Measurements from ENCODE around the gene DENND2D.
"Not testable (repeated sequence)": the region's sequence is repeated elsewhere in the genome, so short reads cannot be mapped to it uniquely, and the experiment has no call there.

Gene DENND2D

DNA sequence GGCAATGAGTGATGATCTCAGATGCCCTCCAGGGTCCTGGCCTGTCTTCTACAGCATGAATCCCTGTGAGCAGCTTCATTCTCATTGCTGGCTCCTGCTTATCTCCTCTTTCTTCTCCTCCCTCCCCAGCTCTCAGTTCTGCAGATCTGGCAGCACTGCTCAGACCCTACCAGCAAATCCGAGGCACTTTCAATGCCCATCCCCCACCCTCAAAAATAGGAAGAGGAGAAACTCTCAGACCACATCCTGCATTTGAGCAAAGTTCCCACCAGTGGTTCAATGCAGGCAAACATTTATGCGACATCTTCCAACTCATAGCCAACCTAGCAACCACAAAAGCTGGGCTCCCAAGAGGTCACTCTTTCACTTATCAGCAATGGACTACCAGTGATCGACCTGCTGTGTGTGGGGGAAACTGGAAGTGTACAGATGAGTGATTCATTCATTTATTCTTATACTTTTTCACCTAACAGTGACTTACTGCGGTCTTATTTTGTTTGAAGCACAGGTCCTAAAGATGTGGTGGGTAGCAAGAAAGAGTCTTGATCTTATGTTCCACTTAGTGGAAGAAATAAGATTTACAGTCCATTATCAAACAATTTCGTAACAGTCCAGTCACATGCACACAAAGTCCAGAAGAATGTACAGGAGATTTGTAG, 21.3 kb upstream of the DENND2D start:
- no peak for DNase-seq (ENCODE audit: low read depth, low spot score)

DNA sequence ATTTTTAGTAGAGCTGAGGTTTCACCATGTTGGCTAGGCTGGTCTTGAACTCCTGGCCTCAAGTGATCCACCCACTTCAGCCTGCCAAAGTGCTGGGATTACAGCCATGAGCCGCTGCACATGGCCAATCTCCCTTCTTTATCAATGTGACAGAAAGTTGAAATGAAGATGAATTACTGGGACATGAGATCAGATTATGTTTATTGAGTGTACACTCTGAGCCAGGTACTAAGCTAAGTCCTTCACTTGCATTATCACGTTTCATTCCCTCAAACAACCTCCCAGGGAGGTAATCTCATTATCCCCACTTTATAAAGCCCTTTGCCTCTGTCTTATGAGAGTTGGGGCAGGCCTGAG, 20.8 kb upstream of the DENND2D start:
- no peak for DNase-seq (ENCODE audit: low read depth, low spot score)

DNA sequence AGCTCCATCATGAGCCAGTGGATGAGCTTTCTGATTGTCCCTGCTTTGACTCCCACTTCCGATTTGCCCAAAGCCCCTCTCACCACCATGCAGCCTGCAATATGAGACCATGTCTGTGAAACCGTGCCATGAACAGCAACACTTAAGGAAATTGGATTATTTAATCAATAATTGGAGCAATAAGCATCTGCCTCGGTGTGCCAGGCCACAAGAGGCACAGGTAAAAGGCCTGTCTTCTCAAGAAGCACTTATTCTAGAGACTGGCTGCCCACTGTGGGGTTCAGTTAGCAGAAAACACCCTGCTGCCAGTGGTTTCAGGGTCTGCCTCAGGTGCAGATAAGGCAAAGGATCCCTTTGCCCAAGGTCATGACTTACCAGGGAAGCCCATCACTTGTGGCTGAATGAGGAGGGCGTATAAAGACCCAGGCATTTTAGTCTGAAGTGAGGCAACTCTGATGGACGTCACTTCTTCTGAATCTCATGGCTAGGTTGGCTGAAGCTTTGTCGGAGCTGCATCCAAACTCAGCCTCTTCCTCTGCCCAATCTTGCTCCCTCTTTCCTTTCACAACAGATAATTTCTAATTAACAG, 19.9 kb upstream of the DENND2D start:
- no peak for DNase-seq (ENCODE audit: low read depth, low spot score)

DNA sequence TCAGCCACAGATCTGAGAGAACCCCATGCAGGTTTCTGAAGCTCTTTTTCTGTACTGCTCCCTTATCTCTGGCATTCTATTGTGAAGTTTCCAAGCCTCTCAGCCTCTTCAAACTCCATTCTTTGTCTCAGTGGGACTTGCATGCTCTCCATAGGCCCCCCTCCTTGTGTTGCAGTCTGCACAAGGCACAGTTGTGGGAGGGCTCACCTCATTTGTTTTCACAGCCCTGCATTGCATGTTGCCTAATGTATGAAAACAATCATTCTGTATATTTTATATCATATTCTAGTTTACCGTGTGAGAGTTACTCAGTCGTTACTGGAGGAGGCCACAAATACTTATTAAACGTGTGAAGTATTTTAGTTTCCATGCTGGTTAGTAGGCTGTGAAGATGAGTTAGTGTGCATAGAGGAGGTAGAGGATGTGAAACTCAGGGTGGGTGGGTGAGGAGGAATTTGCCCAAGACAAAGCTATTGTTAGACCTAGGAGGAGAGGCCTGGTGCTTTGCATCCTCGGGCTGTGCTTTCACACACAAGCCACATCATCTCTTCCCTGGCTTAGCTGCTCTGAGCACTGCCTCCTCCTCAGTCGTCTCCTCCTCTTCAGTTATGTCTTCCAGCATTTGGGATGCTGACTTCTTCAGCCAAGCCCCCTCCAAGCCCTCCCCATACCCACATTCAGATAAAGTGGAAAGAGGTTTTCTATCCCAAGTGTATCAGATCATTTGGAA, 19.3 kb upstream of the DENND2D start:
- no peak for DNase-seq (ENCODE audit: low read depth, low spot score)

DNA sequence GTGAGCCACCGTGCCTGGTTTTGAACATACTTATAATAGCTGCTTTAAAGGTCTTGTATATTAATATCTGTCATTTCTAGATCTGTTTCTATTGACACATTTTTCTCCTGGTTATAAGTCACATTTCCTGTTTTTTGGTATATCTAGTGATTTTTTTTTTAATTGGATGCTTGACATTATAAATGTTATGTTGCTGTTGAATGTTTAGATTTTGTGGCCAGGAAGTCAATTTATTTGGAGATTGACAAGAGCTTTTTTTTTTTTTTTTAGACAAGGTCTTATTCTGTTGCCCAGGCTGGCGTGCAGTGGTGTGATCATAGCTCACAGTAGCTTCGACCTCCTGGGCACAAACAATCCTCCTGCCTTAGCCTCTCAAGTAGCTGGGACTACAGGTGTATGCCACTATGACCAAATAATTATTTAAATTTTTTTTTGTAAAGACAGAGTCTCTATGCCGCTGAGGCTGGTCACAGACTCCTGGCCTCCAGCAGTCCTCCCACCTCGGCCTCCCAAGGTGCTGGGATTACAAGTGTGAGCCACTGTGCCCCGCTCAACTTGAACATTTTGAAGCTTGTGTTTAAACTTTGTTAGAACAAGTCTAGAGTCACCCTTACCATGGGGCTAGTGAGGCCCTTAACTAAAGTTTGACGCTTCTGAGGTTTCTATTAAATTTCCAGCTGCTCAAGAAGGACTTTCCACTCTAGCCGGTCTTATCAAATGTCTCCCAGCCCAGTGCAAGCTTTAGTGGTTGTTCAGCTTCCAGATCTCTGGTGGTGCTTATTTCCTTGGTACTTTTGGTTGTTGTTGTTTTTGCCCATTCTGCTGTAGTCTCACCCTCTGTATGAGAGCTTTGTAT, 18.5 kb upstream of the DENND2D start:
- no peak for DNase-seq (ENCODE audit: low read depth, low spot score)

DNA sequence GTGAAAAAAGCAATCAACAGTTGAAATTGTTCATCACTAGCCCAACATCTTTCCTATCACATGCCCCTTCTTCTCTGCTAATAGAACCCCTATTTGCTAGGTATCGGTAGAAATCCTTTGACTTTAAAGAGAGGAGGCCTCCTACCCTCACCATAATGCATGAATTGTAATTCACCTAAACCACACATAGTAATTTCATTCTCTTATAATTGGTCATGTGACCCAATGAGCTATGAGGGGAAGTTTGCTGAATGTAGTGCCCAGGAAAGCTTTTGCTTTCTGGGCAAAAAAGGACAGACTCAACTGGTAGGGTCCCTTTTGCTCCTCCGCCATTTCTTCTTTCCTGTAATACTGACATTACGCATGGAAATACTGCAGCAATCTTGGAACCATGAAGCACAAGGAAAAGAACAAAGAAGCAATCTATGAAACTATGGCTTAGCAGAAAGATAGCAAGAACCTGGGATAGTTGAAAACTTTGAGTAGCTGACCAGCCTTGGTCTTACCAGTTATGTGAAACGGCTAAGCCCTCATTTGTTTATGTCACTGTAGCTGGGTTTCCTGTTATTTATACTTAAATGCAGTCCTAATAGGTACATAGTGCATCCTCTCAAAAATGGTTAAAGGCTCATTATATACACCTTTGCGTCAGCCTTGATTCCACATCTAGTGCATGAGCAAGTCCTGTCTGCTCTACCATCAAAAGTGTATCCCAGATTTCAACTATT, 16.9 kb upstream of the DENND2D start:
- no peak for DNase-seq (ENCODE audit: low read depth, low spot score)

DNA sequence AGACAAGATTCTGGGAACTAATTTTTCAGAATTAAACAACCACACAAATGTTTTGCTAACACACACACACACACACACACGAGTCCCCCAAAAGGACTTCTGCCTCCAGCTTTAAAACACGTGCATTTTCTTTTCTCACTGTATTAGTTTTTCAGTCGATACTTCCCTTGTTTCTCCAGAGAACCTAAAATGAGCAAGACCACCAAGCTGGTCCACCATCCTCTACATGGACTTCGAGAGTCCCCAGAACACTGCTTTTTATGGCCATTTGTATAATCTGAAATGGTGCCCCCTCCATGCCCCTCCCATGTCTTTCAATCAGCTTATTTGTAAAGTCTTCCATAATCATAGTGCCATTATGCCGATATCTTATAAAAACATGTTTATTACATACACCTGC, 16.3 kb upstream of the DENND2D start:
- DNase-seq (ENCODE audit: low read depth, low spot score): no peak

DNA sequence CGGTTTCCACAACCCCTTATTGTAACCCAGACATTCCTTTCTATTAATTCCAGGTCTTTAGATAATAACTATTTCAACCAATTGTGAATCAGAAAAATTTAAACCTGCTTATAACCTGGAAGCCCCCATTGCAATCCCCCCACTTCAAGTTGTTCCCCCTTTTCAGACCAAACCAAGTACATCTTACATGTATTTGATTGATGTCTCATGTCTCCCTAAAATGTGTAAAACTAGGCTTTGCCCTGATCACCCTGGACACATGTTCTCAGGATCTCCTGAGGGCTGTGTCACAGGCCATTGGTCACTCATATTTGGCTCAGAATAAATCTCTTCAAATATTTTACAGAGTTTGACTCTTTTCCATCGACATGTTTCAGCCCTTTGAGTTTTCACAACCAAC, 14.8 kb upstream of the DENND2D start:
- not testable (repeated sequence) for DNase-seq (ENCODE audit: low read depth, low spot score)

DNA sequence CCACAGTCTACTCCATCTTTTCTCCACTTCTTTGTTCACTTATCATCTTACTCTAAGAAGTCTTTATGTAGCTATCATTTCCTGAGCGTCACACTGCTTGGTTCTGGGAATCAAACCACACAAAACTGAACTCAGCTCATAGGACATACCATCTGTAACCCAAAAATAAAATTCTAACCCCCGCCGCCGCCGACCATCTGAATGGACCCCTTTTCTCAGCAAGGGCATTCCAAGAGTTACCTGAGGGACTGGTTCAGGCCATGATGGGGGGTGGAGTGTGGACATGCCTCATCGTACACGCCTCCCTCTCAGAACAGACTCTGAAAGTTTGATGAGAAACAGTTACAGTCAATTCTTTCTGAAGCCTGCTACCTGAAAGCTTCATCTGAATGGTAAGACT, 14.4 kb upstream of the DENND2D start:
- no peak for DNase-seq (ENCODE audit: low read depth, low spot score)

DNA sequence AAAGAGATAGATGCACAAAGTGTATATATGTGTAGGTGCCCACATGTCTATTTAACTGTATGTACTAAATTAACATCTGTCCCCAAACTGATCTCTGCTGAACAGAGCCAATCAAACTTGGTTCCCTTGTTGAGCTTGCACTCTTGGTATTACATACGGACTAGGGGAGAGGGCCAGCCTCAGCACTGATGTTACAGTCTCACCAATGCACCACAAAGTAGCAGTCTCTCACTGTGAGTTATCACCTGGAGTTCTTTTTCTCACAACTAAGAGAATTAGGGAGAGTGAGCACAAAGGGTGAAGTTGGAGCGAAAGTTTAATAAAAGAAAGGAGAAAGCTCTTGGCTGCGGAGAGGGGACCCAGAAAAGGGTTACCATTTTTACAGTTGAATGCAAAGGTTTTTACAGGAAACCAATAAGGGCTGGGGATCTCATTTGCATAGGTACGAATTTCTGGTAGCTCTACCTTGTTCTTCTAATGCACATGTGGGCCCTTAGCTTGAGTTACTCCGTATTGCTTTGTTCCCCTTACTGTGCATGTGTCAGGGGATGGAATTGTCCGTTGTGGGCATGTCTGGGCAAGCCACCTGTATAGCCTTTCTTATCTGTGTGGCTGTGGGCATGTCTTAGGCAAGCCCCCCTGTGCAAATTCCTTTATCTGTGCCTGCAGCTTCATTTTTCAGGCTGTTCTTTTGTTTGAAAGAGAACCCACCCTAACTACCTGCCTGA, 13.8 kb upstream of the DENND2D start:
- no peak for DNase-seq (ENCODE audit: low read depth, low spot score)

DNA sequence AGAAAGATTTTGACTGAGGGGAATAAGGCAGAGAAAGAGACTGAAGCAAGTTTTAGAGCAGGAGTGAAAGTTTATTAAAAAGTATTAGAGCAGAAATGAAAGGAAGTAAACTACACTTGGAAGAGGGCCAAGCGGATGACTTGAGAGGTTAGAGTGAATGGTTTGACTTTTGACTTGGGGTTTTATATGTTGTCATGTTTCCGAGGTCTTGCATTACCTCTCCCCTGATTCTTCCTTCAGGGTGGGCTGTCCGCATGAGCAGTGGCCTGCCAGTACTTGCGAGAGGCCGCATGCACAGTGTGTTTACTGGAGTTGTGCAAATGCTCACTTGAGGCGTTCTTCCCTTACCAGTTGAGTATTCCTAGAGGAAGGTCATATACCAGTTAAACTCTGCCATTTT, 13.0 kb upstream of the DENND2D start:
- DNase-seq (ENCODE audit: low read depth, low spot score): no peak

DNA sequence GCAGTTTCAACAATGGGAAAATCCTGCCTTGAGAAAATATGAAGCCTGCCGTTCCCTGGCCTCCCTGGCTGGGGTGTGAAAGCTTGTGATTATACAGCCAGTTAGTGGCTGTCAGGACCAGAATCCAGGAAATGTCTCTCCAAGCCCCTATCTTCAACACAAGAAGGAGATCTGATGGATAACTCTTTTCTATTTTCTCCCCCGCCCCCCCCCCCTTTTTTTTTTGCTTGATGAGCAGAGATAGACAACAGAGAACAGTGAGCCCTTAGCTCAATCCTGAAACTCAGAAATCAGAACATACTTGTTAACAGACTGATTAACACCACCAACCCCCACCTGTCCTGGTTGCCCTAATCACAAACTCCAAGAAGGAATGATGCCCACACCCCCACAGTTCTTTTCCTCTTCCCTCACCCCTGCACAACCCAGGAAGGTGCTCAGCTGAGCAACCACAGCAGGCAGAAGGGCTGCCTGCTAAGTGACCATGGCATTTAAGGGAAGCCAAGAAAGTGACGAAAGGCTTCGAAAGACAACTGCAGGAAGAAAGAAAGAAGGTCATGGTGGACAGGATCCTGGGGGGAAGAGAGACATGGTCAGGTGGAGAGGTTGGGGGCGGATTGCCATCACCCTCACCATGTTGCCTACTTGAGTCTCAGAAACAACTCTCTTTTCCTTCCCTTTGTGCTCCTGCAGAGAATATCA, 12.3 kb upstream of the DENND2D start:
- DNase-seq (ENCODE audit: low read depth, low spot score): no peak

DNA sequence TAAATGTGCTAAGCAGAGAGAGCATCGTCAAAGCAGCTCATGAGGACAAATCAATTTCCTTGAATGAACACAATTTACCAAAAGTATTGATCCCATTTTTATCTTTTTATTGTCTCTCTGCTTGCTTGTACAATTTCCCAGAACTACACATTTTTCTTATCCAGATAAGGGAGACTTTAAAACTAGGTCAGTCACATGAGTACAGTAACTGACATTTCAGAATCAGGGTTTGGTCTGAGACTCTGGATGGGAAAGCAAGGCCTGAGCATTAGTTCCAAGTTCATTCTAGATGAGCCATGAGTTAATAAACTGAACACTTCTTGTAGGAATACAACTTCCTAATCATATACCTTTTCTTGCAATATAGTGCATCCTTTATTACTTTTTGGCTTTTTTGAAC, 11.5 kb upstream of the DENND2D start:
- DNase-seq (ENCODE audit: low read depth, low spot score): no peak

DNA sequence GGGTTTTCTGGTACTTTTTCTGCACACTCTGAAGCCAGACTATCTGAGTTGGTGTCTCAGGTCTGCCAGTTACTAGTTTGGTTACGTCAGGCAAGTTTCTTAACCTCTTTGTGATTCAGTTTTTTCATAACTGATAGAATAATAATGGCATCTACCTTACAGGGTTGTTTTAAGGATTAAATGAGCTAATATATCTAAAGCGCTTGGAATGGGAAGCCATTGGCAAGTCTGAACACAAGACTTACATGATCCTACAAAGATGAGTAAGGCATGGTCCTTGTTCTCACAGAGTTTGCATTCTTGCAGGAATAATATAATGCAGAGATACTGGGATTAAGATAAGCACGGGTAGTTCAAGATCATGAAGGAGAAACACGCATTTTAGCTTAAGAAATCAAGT, 9.2 kb upstream of the DENND2D start:
- no peak for DNase-seq (ENCODE audit: low read depth, low spot score)

DNA sequence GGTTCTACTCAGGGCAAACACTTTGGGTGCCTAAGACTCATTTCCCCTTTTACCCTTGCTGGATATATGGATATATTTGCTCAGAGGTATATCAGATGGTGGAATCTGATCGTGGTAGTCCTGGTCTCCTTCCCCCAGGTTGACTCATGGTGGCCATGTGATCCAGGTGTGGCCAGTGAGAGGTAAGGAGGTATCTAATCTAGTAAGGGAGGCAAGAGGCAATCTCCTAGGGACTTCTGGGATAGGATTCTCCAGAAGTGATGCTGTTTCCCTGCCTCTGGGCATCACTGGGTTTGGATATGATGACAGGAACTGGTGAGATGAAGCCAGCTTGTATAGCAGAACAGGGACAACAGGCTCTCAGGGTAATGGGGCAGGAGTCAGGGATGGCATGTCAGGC, 8.5 kb upstream of the DENND2D start:
- DNase-seq (ENCODE audit: low read depth, low spot score): no peak

DNA sequence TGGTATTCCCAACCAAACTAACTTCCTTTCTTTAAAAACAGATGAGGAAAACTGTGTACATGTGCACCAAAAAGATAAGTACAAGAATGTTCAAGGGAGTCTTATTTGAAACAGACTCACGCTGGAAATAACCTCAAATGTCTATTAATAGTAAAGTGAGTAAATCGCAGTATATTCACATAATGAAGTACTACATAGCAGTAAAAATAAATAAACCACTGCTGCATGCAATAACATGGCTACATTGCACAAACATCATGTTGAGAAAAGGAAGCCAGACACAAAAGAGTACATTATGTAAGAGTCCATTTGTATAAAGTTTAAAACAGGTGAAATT, 5.2 kb upstream of the DENND2D start:
- no peak for DNase-seq (ENCODE audit: low read depth, low spot score)

DNA sequence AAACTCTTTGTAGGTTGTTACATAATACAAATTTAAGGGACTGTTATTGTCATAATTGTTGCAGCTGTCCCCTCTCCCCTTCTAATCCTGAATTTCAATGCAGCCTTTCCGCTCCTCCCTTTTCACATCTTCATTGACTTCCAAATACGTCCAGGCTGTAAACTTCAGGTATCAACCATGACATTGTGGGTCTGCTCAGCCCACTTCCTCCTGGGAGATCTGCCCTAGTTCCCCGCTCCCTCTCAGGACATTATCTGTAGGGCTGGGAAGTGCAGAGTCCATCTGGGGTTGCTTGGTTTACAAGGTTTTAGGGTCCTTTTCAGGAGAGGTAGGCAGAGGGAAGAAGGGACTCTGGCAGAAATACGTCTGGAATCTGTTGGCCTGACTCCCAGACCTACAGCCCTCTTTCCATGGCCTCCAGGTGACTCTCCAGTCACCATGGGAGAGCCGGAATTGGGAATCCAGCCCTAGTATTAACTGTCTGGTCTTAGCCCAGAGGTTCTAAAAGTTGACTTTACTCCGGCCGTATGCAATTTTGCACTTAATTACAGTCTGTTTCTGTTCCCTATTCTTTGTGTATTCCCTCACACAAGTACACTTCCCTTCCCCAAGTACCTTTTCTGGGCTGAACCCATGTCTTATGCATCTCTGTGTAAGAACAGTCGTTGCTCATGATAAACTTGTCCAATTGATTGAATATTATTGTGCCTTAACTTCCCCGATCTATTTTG, 4.7 kb upstream of the DENND2D start:
- DNase-seq (ENCODE audit: low read depth, low spot score): no peak

DNA sequence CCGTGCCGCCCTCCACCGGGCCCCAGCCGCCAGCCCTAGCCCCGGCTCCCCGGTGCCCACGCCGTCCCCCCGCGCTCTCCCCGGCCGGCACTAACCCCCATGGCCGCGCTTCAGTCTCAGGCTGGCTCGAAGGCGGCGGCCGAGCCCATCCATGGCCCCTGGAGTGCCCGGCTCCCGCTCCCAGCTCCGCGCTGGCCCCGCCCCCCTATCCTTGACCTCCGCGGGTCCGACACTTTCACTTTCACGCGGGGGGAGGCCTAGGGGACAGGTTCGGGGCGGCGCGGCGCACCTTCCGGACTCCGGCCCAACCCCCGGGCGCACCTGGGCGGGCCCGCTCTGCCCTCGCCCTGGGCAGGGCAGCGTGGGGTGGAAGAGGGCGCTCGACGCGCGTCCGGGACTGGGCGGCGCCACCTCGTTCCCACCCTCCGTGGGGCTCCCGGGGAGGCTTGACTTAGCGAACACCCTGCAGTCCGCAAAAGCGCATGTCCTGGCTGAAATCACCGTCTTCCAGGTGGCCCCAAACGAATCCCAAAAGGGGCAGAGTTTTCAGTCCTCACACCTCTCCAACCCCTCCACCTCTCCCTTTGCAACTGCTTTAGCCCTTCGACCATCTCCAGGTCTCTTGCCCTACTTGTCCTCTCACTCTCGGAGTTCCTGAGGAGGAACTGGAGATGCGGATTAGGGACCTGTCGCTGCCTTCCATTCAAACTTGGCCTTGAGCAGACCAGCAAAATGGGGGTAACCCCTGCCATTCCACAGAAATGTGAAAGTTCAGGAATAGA, 3.9 kb upstream of the DENND2D start:
- DNase-seq (ENCODE audit: low read depth, low spot score): no peak

DNA sequence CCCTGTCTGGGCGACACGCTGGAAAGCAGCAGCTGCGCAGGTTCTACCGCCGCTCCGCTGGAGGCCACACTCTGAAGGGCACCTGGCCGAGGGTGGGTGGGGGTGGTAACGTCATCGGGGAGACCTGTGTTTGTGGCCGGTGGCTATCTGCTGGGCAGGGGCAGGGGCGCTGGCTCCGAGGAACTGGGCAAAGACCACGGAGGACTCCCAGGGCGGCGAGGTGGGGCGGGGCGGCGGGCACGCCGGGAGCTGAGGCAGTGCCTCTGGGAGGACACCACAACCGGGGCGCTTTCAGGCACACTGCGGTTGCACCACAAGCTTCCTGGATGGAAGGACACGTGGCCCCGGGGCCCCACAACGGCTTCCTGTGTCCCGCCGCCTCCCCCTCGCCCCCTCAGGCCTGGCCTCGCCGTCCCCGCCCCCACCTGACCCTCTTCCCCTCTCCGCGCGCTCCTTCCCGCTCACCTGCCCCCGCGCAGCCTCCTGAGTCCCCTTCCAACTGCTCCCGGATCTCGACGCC, 3.3 kb upstream of the DENND2D start:
- no peak for DNase-seq (ENCODE audit: low read depth, low spot score)

All from smooth muscle cell of the brain vasculature (primary cell).